ENCODE measurements around the gene HEATR5A.

HEATR5A gene

DNA sequence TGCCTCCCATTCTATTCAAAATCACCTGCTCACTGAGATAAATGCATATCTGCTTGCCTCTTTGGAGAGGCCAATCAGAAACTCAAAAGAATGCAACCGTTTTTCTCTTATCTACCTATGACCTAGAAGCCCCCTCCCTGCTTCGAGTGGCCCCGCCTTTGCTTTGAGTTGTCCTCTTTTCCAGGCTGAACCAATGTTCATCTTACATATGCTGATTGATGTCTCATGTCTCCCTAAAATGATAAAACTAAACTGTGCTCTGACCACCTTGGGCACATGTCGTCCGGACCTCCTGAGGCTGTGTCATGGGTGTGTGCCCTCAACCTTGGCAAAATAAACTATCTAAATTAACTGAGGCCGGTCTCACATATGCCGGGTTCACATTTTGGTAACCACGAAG is 148.7 kb downstream of the HEATR5A start:
- TF ChIP-seq, protein P1, sequence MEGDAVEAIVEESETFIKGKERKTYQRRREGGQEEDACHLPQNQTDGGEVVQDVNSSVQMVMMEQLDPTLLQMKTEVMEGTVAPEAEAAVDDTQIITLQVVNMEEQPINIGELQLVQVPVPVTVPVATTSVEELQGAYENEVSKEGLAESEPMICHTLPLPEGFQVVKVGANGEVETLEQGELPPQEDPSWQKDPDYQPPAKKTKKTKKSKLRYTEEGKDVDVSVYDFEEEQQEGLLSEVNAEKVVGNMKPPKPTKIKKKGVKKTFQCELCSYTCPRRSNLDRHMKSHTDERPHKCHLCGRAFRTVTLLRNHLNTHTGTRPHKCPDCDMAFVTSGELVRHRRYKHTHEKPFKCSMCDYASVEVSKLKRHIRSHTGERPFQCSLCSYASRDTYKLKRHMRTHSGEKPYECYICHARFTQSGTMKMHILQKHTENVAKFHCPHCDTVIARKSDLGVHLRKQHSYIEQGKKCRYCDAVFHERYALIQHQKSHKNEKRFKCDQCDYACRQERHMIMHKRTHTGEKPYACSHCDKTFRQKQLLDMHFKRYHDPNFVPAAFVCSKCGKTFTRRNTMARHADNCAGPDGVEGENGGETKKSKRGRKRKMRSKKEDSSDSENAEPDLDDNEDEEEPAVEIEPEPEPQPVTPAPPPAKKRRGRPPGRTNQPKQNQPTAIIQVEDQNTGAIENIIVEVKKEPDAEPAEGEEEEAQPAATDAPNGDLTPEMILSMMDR (IDR thresholded peaks at IDR 0.05; ENCODE audit: extremely low read depth, missing control alignments): no peak
- no peak for DNase-seq (ENCODE audit: low spot score)

DNA sequence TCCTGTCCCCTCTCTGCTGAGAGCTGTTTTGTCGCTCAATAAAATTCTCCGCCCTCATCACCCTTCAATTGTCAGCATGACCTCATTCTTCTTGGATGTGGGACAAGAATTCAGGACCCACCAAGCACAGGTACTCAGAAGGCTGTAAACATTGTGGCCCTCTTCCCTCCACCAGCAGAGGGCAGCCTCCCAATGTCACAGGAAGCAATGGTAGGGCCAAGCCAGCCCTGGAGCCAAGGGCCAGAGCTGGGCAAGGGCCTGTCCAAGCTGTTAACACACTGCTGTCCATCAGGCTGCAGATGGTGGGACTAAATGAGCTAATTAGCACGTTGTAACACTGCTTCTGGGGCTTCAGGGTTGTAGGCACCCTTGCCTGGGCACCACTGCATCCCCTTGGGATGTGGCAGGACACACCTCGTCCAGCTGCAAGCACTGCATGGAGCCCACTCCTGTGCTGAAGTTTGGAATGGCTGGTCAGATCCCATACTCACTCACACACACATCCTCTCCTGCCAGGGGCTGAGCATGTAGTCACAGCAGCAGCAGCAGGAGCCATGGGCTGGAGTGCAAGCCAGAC is 150.1 kb downstream of the HEATR5A start:
- no peak for DNase-seq (ENCODE audit: low spot score)
- TF ChIP-seq, protein P1 (IDR thresholded peaks at IDR 0.05; ENCODE audit: extremely low read depth, missing control alignments): peak; percentile 41

DNA sequence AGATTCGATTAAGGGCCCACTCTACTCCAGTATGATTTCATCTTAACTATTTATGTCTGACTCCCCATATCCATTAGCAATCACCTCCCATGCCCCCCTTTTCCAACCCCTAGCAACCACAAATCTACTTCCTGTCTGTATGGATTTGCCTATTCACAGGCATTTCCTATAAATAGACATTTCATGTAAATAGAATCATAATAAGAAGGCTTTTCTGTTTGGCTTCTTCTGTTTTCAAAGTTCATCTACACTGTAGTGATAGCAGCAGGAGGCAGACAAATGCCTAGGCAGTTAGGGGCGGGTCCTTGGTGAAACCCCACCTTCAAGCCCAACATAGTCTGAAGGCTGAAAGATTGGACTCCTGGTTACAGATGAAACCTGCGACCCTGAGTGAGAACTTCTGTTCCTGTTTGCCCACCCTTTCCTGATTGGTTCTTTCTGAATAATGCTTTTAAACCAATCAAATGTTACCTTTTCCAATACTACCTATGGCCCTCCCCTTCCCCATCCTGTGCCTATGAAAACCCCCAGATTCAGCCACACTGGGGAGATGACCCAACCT is 150.6 kb downstream of the HEATR5A start:
- DNase-seq (ENCODE audit: low spot score): no peak
- TF ChIP-seq, protein P1 (IDR thresholded peaks at IDR 0.05; ENCODE audit: extremely low read depth, missing control alignments): no peak

DNA sequence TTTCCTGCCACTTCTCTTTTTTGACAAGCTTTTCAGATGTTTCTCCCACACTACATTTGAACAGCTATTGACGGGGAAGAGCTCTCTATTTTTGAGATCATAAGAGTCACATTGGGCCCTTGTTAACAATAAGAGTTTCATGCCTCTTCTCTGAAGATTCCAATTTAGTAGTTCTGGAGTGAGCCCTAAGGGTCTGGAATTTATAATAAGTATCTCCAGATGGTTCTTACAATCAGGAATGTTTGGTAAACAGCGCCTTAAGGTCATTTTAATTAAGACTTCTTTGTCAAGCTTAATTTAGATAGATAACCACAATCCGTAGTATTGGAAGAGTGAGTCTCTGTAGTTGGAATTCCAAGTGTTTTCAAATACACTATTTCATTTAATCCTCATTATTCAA is 152.1 kb downstream of the HEATR5A start:
- no peak for DNase-seq (ENCODE audit: low spot score)
- TF ChIP-seq, protein P1 (IDR thresholded peaks at IDR 0.05; ENCODE audit: extremely low read depth, missing control alignments): no peak

DNA sequence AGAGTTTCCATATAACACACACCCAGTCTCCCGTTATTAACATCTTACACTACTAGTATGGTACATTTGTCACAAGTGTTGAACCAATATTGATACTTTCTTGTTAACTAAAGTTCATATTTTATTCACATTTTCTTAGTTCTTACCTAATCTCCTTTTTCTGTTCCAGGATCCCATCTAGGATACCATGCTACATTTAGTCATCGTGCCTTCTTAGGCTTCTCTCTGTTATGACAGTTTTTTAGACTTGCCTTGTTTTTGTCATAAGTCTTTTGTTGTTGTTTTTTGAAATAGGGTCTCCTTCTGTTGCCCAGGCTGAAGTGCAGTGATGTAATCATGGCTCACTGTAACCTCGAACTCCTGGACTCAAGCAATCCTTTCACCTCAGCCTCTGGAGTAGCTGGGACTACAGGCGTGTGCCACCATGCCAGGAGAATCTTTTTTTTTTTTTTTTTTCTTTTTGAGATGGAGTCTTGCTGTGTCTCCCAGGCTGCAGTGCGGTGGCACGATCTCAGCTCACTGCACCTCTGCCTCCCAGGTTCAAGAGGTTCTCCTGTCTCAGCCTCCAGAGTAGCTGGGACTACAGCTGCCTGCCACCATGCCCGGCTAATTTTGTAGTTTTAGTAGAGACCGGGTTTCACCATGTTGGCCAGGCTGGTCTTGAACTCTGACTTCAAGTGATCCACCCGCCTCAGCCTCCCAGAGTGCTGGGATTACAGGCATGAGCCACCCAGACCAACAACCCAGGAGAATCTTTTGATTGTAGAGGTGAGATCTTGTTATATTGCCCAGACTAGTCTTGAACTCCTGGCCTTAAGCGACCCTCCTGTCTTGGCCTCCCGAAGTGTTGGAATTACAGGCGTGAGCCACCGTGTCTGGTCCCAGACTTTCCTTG is 153.7 kb downstream of the HEATR5A start:
- DNase-seq (ENCODE audit: low spot score): no peak
- TF ChIP-seq, protein P1 (IDR thresholded peaks at IDR 0.05; ENCODE audit: extremely low read depth, missing control alignments): no peak

DNA sequence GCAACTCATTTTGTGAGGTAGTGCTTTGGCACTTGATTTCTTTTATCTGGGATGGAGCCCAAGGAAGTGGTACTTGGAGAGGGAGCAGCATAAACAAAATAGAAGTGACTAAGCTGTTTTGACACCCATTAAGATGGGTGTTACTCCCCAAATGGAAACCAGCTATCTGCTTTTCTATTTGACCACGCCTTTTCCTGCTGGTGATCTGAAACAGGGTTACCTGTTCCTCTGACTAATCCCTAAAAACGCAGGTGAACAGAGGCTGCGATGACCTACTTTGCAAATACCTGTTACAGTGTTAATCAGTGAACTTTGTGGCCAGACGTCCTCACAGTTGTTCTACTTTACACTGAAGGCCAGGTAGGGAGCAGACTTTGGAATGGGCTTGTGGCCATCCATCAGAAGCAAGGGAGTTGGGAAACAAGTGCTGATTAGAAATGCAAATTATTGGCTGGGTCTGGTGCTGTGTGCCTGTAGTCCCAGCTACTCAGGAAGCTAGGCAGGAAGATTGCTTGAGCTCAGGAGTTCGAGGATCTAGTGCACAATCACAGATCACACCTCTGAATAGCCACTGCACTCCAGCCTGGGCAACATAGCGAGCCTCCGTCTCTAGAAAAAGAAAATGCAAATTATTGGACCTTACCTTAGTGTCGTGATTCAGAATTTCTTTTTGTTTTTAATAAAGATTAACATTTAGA is 154.5 kb downstream of the HEATR5A start:
- TF ChIP-seq, protein P1 (IDR thresholded peaks at IDR 0.05; ENCODE audit: extremely low read depth, missing control alignments): no peak
- DNase-seq (ENCODE audit: low spot score): no peak
